Measurements from ENCODE around the gene APRT.
"Not testable (repeated sequence)": the region's sequence is repeated elsewhere in the genome, so short reads cannot be mapped to it uniquely, and the experiment has no call there.

The APRT gene

GRCh38 chr16:88781140-88782077 lies 30.3 kb downstream of the APRT start:
- DNase-seq = peak in 8 of 42 donors; percentile 33 to 56 (median 40)
- intact Hi-C loops (cut with DNase I) = no loop called here

- intact Hi-C loops (cut with DNase I) = no loop called here
- no peak for DNase-seq
Observed at GRCh38 chr16:88780142-88781062, 31.3 kb downstream of the APRT start.

GRCh38 chr16:88779406-88780141 lies 32.2 kb downstream of the APRT start:
- DNase-seq = no peak
- intact Hi-C loops (cut with DNase I) = no loop called here

- intact Hi-C loops (cut with DNase I) = no loop called here
- no peak for DNase-seq
Observed at GRCh38 chr16:88778541-88779065, 33.1 kb downstream of the APRT start.

GRCh38 chr16:88778271-88778525 lies 33.5 kb downstream of the APRT start:
- intact Hi-C loops (cut with DNase I) = no loop called here
- DNase-seq = no peak

- intact Hi-C loops (cut with DNase I) = no loop called here
- DNase-seq = no peak
Observed at GRCh38 chr16:88777471-88778270, 34.1 kb downstream of the APRT start.

GRCh38 chr16:88775825-88776224 lies 35.9 kb downstream of the APRT start:
- no peak for DNase-seq
- intact Hi-C loops (cut with DNase I) = no loop called here

GRCh38 chr16:88774544-88775393 lies 37.0 kb downstream of the APRT start:
- no peak for DNase-seq
- intact Hi-C loops (cut with DNase I) = no loop called here

GRCh38 chr16:88773812-88774291 lies 37.9 kb downstream of the APRT start:
- no peak for DNase-seq
- intact Hi-C loops (cut with DNase I) = no loop called here

- intact Hi-C loops (cut with DNase I) = no loop called here
- DNase-seq = peak in 15 of 42 donors; percentile 17 to 74 (median 37)
Observed at GRCh38 chr16:88772871-88773811, 38.6 kb downstream of the APRT start.

GRCh38 chr16:88771781-88772180 lies 39.9 kb downstream of the APRT start:
- intact Hi-C loops (cut with DNase I) = not testable (repeated sequence)

GRCh38 chr16:88771294-88771772 lies 40.4 kb downstream of the APRT start:
- no peak for DNase-seq
- intact Hi-C loops (cut with DNase I) = no loop called here

More at GRCh38 chr16:88771781-88772180, 39.9 kb downstream of the APRT start:
- DNase-seq = not testable (repeated sequence)

GRCh38 chr16:88770461-88771293 lies 41.1 kb downstream of the APRT start:
- intact Hi-C loops (cut with DNase I) = no loop called here
- peak in 6 of 42 donors; percentile 17 to 58 (median 41) for DNase-seq

GRCh38 chr16:88769617-88770460 lies 41.9 kb downstream of the APRT start:
- no peak for DNase-seq
- intact Hi-C loops (cut with DNase I) = no loop called here
